IPS-15b (cell line): Measurements from ENCODE around the gene ANKK1.

Source experiments
- H3K27me3 ChIP-seq: one replicate; pipeline ENCODE4 v1.6.1; 2013; ENCODE audit warnings: low read length; ENCODE audit not compliant: control insufficient read depth, insufficient read depth
- H3K36me3 ChIP-seq: one replicate; pipeline ENCODE4 v1.6.1; 2013; ENCODE audit warnings: low read length; ENCODE audit not compliant: control insufficient read depth, insufficient read depth
- H3K4me1 ChIP-seq: one replicate; pipeline ENCODE4 v1.6.1; 2013; ENCODE audit warnings: mild to moderate bottlenecking, low read length; ENCODE audit not compliant: control insufficient read depth, insufficient read depth
- H3K4me3 ChIP-seq: one replicate; pipeline ENCODE4 v1.5.1; 2013; ENCODE audit warnings: low read depth, low read length
- H3K9ac ChIP-seq: one replicate; pipeline ENCODE4 v1.6.1; 2013; ENCODE audit warnings: low read depth, mild to moderate bottlenecking, low read length
- H3K9me3 ChIP-seq: one replicate; pipeline ENCODE4 v1.6.1; 2013; ENCODE audit warnings: mild to moderate bottlenecking, low read length; ENCODE audit not compliant: control insufficient read depth, insufficient read depth

ANKK1 gene

GRCh38 chr11:113415343-113415742, 27.8 kb downstream of the ANKK1 start:
- Histone ChIP-seq H3K4me1 (no peaks in the 10 kb centered on the region), H3K27me3 (no peaks in the 10 kb centered on the region), H3K36me3 (no peaks in the 10 kb centered on the region), H3K9me3 (no peaks in the 10 kb centered on the region), H3K9ac (no peak overlapping the region), H3K4me3 (no peak overlapping the region)

GRCh38 chr11:113417428-113417827, 29.8 kb downstream of the ANKK1 start:
- Histone ChIP-seq H3K9ac (no peak overlapping the region), H3K36me3 (no peaks in the 10 kb centered on the region), H3K4me3 (no peak overlapping the region), H3K4me1 (no peaks in the 10 kb centered on the region), H3K9me3 (no peaks in the 10 kb centered on the region), H3K27me3 (no peaks in the 10 kb centered on the region)

GRCh38 chr11:113419454-113420003, 31.9 kb downstream of the ANKK1 start:
- H3K4me1 ChIP-seq, result no peaks in the 10 kb centered on the region
- H3K4me3 ChIP-seq, result no peak overlapping the region
- no peaks in the 10 kb centered on the region for H3K36me3 ChIP-seq
- H3K27me3 ChIP-seq, result no peaks in the 10 kb centered on the region
- H3K9ac ChIP-seq, result no peak overlapping the region
- no peaks in the 10 kb centered on the region for H3K9me3 ChIP-seq

- H3K27me3 ChIP-seq, result no peaks in the 10 kb centered on the region
- H3K4me3 ChIP-seq, result no peak overlapping the region
- no peaks in the 10 kb centered on the region for H3K9me3 ChIP-seq
- H3K9ac ChIP-seq, result no peak overlapping the region
- H3K4me1 ChIP-seq, result no peaks in the 10 kb centered on the region
- no peaks in the 10 kb centered on the region for H3K36me3 ChIP-seq
Observed at GRCh38 chr11:113420808-113421207, 33.2 kb downstream of the ANKK1 start.

- H3K4me1 ChIP-seq, result no peaks in the 10 kb centered on the region
- no peaks in the 10 kb centered on the region for H3K36me3 ChIP-seq
- H3K9ac ChIP-seq, result no peak overlapping the region
- no peaks in the 10 kb centered on the region for H3K27me3 ChIP-seq
- no peaks in the 10 kb centered on the region for H3K9me3 ChIP-seq
- H3K4me3 ChIP-seq, result no peak overlapping the region
Observed at GRCh38 chr11:113426686-113427085, 39.1 kb downstream of the ANKK1 start.

- H3K9ac ChIP-seq, result no peak overlapping the region
- H3K4me1 ChIP-seq, result peaks cover 8% of the 10 kb centered on the region
- H3K36me3 ChIP-seq, result no peaks in the 10 kb centered on the region
- H3K9me3 ChIP-seq, result no peaks in the 10 kb centered on the region
- no peaks in the 10 kb centered on the region for H3K27me3 ChIP-seq
- no peak overlapping the region for H3K4me3 ChIP-seq
Observed at GRCh38 chr11:113431746-113432145, 44.2 kb downstream of the ANKK1 start.

GRCh38 chr11:113435190-113435968, 47.8 kb downstream of the ANKK1 start:
- Histone ChIP-seq H3K27me3 (no peaks in the 10 kb centered on the region), H3K4me3 (no peak overlapping the region)

GRCh38 chr11:113436672-113437252, 49.2 kb downstream of the ANKK1 start:
- H3K27me3 ChIP-seq, result no peaks in the 10 kb centered on the region
- H3K36me3 ChIP-seq, result no peaks in the 10 kb centered on the region
- no peaks in the 10 kb centered on the region for H3K9me3 ChIP-seq
- H3K4me3 ChIP-seq, result no peak overlapping the region
- H3K4me1 ChIP-seq, result peaks cover 8% of the 10 kb centered on the region
- no peak overlapping the region for H3K9ac ChIP-seq

More at GRCh38 chr11:113435190-113435968, 47.8 kb downstream of the ANKK1 start:
- peaks cover 8% of the 10 kb centered on the region for H3K4me1 ChIP-seq
- H3K9me3 ChIP-seq, result no peaks in the 10 kb centered on the region
- no peaks in the 10 kb centered on the region for H3K36me3 ChIP-seq
- H3K9ac ChIP-seq, result no peak overlapping the region

- Histone ChIP-seq H3K9ac (no peak overlapping the region), H3K4me3 (no peak overlapping the region), H3K36me3 (no peaks in the 10 kb centered on the region), H3K27me3 (no peaks in the 10 kb centered on the region), H3K4me1 (no peaks in the 10 kb centered on the region), H3K9me3 (no peaks in the 10 kb centered on the region)
Observed at GRCh38 chr11:113440816-113441215, 53.2 kb downstream of the ANKK1 start.

GRCh38 chr11:113444502-113445123, 57.0 kb downstream of the ANKK1 start:
- H3K27me3 ChIP-seq, result no peaks in the 10 kb centered on the region
- no peak overlapping the region for H3K9ac ChIP-seq
- H3K4me3 ChIP-seq, result no peak overlapping the region
- H3K4me1 ChIP-seq, result no peaks in the 10 kb centered on the region
- H3K9me3 ChIP-seq, result no peaks in the 10 kb centered on the region
- H3K36me3 ChIP-seq, result no peaks in the 10 kb centered on the region

- no peaks in the 10 kb centered on the region for H3K36me3 ChIP-seq
- H3K27me3 ChIP-seq, result no peaks in the 10 kb centered on the region
Observed at GRCh38 chr11:113446112-113446511, 58.5 kb downstream of the ANKK1 start.

GRCh38 chr11:113446938-113447337, 59.4 kb downstream of the ANKK1 start:
- no peak overlapping the region for H3K9ac ChIP-seq
- H3K27me3 ChIP-seq, result no peaks in the 10 kb centered on the region
- H3K9me3 ChIP-seq, result no peaks in the 10 kb centered on the region
- H3K36me3 ChIP-seq, result no peaks in the 10 kb centered on the region
- H3K4me3 ChIP-seq, result no peak overlapping the region
- H3K4me1 ChIP-seq, result no peaks in the 10 kb centered on the region

More at GRCh38 chr11:113446112-113446511, 58.5 kb downstream of the ANKK1 start:
- Histone ChIP-seq H3K9ac (no peak overlapping the region), H3K4me3 (no peak overlapping the region), H3K4me1 (no peaks in the 10 kb centered on the region), H3K9me3 (no peaks in the 10 kb centered on the region)
